Activated CD4-positive, alpha-beta T cell treated with anti-CD3 and anti-CD28 coated beads for 1 hour (primary cell): ENCODE data around the gene IRF2.

Experiments used
- DNase-seq: peaks from one replicate; pipeline ENCODE4 v3.0.0-alpha.2; 2020

The IRF2 gene

DNA sequence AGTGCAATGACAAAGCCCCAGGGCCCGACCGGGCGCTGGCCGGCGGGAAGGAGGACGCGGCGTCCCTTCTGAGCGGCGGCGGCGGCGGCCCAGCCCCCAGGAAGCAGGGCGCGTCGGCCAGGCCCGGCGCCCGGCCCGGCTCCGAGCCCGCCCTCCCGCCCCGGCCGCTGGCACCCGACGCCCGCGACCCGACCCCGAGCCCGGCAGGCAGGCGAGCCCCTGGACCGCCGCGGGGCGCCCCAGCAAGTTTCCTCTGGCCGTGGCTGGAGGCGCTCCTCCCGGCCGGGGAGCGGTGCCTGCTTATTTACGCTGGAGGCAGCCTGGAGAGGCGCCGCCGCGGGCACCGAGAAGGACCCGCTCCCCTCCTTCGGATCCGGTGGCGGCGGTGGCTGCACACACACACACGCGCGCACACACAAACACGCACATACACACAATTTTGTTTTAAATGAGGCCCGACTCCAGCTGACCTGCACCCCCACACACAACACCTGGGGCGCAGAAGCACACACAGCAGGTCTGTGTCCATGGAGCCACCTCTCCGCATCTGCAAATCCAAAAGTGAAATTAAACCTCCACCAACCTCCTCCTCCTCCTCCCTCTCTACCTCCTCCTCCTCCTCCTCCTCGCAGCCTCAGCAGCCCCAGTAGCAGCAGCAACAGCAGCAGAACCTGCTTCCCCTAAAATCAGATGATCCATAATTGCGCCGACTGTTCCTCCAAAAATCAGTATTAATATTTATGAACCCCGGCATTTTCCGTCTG, 669 bp downstream of the IRF2 start:
- DNase-seq, result peak; percentile 29

DNA sequence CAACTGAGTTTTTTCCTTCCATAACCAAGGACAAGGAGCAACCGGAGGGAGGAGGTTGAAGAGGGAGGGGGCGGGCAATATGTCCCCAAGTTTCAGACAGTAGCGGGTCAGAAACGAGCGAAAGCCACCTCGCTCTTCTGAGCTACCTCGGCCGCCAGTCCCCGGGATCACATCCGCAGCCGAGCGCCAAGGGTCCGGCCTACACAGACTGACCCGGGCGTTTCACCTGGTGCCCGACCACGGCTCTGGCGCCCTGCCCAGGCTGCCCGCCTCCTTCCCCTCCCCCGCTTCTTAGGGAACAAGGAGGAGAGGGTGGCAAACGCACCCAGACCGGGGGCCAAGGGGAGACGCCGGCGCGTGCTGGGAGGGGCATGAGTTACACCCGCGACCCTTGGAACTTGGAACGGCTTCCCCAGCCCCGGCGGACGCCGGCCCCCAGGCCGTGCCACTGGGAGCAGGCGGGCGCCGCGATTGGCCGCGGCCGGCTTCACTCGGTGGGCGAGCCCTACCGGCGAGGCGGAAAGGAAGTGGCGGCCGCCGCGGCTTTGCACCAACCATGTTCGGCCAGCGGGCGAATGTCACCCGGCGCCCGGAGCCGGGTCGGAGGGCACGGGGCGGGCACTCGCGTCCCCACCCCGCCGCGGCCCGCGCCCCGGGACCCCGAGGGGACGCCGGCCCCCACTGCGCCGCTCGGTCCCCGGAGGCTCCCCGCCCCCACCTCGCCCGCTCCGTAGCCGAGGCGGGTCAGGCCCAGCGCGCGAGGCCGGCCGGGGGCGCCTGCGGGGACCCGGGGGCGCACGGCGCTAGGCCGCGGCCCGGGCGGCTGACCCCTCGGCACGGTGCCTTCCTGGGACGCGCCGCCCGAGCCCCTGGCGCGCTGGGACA, 1.5 kb downstream of the IRF2 start:
- no peak for DNase-seq

DNA sequence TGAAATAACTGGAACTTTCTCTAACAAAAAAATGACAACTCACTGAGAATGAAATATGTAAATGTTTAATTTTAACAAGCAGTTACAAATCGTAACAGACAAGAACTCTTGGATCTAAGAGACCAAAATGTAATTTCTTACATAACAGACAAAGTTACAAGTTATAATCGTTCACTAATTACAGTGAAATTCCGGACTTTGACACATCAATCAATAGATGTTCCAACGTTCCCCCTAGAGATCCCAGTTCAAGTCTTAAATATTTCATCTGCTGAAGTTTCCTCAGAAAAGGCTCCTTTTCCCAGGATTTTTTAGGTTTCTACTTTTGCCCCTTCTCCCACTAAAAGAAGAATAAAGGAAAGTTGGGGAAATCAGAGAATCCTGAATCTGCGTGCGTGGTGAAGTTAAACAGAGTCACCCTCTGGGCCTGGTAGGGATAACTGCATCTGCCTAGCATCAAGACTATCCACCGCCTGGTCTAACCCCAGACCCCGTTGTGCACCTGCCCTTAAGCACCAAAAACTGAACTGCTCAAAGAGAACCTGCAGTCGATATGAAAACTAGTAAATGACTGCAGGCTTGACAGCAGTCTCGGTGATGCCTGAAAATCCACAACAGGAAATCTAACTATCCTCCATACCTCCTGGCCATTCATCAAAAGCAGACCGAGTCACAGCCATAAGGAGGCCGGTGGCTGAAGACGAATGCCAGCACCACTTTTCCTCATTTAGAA, 2.3 kb downstream of the IRF2 start:
- DNase-seq, result no peak

DNA sequence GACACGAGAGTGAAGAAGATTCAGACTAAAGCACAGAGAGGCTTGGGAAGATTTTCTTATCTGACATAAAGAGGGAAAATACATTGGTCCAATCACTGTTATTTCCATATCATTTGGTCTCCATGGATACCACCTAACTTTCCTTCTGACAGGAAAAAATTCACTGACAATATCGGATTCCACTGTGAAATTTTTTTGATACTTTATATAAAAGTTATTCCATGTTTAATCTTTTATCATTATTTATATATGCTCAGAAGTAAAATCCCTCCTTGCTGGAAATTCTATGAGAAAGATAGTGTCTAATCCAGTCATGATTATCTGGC, 3.6 kb downstream of the IRF2 start:
- DNase-seq, result no peak

DNA sequence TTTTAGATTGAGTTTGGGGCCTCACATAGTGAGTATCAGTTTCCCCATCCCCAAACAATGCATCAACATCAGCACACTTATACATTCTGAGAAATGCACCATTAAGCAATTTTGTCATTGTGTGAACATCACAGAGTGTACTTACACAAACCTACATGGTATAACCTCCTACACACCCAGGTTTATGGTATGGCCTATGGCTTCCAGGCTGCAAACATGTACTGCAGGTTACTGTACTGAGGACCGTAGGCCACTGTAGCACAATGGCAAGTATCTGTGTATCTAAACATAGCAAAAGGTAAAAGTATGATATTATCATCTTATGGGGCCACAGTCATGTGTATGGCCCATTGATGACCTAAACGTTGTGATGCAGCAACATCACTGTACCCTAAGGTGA, 7.7 kb downstream of the IRF2 start:
- DNase-seq, result no peak

DNA sequence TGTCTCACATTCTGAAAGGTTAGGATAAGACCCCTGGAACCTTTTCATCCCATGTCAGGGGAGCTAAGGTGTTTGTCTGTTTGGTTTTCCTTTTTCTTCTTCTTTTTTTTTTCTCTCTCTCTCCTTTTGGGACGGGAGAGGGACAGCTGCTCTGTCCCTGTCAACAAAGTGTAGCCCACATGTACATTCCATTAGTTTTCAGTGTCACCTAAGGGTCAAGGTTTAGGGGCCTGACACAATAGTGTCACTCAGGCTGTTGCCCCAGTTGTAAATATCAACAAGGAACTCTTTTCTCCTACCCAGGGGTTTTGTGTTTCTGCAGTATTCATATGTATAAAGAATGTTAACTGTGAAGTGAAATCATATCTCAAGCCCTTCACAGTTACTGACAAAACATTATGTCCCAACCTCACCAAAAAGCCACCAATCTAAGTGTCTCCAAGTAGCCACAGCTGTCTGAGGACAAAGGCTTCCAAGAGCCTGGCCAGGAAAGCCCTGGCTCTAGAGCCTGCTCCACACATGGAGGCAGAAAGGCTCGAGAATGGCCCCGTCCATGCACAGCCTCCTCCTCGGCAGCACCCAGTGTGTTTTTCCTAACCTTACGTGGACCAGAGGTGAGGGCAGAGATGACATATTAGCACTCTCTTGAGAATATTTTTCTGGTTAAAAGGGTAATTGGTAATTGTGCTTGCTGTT, 9.4 kb downstream of the IRF2 start:
- DNase-seq, result no peak

DNA sequence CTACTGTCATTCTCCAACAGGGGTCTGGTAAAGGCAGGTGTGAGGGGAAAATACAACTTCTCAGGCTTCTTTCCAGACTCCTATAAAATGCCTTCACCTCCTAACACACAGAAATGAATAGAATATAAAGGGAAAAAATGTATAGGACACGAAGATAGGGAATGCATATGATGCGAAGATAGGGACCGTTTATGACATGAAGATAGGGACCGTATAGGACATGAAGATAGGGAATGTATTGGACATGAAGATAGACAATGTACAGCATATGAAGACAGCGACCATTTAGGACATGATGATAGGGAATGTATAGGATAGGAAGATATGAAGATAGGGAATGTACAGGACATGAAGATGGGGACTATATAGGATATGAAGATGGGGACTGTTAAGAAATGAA, 10.5 kb downstream of the IRF2 start:
- no peak for DNase-seq

DNA sequence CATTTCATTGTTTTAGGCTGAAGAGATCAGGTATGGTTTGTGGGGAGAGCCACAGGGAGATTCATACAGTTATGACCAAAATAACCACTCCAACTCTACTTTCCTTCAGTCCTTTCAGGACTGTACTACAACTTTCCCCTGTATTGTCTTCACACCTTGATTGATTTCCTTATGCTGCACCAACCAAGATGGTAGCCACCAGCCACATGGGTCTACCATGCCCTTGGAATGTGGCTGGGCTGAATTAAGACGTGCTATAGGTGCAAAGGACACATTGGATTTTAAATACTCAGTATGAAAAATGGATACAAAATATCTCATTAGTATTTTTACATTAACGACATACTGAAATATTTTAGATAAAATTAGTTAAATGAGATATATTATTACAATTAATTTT, 11.2 kb downstream of the IRF2 start:
- no peak for DNase-seq

DNA sequence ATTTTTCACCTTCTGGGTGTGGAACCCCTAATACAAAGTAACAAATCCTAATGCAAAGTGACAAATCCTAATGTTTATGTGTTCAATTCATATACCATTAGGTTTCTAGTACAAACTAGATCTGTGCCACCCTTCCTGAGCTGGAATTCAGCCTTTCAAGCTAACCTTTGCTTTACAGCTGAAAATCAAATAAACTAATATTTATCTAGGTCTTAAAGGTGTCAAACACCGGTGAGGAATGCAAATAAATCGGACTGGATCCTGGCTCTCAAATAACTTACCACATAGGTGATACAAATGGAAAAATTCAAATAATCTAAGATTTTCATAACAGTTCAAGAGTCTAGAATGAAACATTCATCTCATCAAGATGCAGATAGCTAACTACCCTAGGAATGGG, 11.6 kb downstream of the IRF2 start:
- no peak for DNase-seq

DNA sequence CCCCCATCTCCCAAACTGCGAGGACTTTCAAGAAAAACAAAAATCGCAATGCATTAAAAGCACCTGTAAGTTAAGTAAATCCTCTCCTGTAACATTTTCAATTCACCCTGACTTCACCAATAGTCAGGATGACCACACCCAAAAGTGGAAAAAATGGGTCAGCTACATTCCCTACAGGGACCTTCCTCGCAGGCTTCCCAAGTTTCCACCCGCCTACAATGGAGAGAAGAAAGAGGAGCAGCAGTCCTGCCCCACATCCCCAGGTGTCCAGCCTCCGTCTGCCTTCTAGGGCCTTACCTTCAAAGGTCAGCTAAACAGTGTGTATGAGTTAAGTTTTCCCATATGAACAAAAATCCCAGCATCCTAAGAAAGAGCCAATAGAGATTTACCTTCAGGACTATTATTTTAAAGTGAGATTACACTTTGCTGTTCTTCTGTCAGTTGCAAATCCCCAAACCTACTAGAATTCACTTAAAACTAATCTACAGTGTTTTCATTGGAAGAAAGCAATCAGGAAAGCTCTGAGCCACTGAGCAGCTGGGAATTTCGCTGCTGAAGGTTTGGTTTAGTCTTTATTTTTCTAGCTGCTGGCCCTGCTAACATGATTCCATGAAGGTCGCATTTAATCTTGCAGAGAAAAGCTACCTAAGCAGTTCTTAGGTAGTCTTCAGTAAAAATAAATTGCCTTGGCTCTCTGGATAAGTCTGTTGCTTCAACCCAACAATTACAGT, 12.5 kb downstream of the IRF2 start:
- DNase-seq, result no peak

DNA sequence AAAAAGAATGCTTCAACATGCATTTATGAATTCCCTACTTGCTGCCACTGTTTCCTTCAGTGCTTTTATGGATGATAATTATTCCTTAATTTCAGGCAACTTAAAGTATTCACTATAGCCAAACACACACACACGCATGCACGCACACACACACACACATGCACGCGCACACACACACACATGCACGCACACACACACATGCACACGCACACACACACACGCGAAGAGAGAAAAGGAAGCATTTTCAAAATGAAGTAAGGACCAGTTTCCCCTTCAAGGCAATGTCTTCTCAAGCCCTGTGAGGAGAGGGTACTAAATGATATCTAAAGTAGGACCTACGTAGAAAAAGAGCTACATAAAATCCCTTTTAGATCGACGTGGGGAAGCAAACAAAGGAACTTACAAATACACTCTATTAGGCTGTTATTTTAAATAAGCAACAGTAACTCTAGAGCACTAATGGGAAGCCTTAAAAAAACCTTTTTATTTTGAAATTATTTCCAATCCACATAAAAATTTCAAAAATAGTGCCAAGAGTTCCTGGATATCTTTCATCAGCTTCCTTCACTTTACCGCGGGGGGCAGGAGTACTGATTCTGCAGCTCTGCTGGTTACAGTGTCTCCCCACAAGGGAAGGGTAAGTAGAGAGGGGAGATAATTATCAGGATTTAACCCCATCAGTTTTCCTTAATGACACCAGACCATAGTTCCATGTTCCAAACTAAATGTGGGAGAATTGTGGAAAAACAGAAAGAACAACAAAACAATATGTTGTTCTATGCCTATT, 13.7 kb downstream of the IRF2 start:
- no peak for DNase-seq

DNA sequence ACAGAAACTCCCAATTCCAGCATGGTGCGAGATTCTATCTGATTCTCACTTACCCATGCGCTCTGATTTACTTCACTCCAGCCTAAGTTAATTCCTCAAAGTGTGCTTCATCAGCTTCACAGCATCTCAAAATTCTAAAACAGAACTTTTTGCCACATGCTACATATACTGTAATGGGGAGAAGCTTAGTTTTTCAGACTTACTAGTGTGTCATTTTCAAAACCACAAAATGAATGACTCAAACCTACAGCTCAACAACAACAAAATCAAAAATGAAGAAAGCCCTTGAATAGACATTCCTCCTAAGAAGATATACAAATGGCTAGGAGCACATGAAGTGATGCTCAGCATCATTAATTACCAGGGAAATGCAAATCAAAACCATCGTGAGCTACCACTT, 14.9 kb downstream of the IRF2 start:
- no peak for DNase-seq

DNA sequence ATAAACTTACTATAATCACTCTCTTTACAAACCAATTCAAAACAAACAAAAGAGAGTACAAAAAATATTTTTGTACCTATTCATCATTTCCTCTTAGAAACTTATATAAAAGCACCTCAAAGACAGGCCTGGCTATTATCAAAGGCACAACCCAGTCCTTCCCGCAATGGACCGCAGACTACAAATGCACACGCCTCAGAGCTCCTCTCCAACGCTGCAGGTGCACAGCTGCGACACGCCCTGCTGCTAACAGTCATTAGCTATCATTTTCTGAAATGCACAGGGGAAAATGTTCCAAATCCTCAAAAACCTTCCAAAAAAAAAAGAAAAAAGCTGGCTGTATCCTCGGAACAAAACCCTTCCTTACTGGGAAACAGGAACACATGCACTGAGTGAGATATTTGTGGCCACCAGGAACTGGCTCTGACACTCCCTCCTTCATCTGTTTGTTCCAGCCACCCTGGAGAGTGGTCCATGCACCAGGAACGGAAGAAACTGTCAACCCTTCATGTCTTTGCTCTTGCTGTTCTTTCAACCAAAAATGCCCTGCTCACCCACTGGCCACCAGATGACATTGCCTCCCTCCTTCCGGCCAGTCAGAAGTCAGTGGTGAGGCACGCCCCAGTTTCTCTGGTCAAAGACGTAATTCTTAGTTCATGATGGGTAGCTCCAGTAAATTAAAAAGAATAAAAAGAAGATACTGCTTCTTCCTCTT, 16.7 kb downstream of the IRF2 start:
- no peak for DNase-seq

DNA sequence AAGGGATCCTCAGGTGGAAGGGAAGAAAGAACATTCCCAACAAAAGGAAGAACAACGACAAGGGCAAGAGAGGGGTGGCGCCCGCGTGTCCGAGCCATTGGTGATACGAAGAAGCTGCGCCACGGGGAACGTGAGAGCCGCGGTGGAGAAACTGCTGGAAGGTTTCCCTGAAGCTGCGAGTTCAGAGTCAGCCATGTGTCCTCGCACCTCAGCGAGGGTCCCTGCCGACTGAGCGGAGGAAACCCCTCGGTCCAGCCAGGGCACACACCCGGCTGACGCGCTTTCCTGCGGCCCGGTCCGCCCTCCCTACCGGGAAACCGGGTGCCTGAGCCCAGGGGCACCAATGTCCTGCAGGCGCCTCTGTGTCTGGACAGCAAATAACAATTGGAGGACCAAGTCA, 18.0 kb downstream of the IRF2 start:
- no peak for DNase-seq

DNA sequence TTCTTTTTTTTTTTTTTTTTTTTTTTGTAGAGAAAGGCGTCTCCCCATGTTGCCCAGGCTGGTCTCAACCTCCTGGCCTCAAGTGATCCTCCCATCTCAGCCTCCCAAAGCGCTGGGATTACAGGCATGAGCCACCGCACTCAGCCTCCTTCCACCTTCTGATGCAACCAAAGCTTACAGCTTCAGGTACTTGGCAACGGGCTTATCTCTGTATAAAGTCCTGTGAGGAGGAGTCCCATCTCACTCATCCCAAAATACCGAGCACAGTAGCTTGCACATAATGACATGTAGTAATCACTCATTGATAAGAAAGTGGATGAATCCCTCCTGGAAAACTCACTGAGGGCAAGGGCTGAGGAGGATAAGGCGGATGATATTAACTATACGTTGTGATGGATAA, 19.1 kb downstream of the IRF2 start:
- no peak for DNase-seq

DNA sequence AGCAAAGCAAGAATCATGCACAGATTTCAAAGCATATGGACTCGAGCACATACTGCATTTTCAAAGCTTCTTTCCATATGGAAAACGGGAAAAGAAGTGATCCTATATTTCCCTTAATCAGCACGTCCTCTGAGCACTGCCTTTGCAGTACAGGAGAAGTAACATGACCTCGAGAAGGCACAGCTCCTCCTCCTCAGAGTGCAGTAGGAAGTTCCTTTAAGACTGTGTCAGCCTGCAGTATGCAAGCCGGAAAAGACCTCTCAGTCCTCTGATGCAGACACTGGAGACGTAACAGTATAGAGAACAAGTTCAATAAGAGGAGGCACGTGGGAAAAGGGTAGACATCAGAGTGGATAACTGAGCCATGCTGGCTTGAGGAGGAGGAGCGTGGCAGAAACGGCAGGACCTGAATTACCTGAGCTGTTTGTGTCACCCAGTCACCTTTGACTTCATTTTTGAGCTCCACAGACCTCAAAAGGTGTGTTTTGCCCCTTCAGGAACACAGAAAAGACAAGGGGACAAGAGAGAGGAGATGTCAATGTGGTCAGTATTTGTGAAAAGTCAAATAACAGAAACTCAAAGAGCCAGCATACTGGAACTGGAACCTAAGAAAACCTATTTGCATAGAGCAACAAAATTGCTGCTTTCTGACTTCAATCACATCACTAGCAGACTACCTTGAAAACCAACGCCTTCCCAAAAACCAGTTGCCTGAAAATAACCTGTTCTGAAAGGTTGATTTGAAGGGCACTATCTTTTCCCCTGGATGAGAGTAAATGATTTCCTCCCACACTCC, 20.8 kb downstream of the IRF2 start:
- no peak for DNase-seq

DNA sequence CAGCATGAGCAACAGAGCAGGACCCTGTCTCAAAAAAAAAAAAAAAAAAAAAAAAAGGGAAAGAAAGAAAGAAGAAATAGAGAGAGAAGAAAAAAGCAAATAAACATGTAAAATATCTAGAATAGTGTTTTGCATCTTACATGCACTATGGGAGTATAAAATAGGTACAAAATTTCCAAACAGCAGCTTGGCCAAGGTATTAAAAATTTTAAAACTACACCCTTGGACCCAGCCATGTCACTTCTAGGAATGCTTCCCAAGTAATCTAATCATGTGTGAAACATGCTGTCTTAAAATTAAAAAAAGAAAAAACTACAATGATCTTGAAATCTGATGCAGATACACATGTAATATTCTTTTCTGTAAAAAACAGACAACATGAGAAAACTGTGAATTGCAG, 21.6 kb downstream of the IRF2 start:
- DNase-seq, result no peak

DNA sequence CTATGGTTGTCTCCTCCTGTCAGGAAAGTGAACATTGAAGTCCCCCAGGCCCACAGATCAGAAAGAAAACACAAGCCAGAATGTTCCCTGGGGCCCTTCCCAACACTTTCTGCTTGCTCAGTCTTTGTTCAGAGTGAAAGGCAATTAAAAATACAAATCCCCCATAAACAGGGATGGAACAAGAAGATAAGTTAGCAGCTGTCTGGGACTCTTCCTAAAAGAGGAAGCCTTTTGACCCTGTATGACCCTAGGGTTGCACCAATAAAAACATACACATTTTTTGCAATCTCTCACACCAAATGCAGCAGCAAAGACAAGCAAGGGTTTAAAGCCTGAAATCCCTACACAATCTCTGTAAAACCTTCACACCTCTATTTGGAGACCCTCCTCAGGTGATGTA, 22.6 kb downstream of the IRF2 start:
- DNase-seq, result no peak

DNA sequence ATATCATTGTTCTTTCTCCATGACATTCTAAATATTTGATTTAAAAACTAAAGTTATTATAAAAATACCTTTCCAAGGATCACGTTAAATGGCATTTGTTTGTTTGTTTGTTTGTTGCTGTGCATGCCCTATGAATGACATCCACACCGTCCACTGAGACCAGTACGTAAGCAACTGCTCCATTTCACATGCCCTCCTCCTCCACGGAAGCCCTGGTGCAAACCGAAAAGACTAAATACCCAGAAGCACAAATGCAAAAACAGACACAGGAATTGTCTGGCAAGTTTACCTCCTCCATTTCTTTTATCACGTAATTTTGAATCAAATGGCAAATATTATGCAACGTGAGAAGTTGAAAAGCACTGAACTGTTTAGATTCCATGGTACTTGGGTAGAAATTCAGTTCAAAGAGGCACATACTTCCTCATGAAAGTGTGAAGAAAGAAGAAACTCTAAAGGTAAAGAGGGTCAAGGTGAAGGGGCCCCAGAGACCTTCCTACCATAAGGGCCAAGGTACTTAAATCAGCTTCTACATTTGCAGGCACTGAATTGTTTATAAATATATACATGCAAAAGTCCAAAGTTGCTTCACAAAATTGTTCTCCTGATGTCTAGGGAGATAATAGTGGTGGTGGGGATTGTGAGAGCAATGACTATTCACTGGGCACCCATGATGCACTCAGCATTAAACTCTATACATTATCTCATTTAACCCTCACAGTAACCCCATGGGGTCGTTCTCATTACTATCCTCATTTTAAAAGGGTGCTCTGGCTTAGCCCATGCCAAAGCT, 23.4 kb downstream of the IRF2 start:
- no peak for DNase-seq
